Right cardiac atrium (tissue), 5 donors: Measurements from ENCODE around the gene SELE. TPM values are rescaled to one million over a fixed set of nuclear protein-coding genes. Genes with fewer than 3 reads are reported as not detected.
A peak's percentile ranks its signal among the peaks of the same experiment; 100 is the strongest.

ENCODE experiments used
- ATAC-seq, 2 donors: fragments of 200-7000 bp; cut with Tn5 transposase; one replicate each; pipeline versions ENCODE4 v1.8.0 to v1.9.1; 2020; ENCODE audit warnings: moderate library complexity in 2 of 2, mild to moderate bottlenecking in 1 of 2
- DNase-seq, 3 donors: peaks; one replicate each; pipeline ENCODE4 v3.0.0-alpha.2; 2020
- H3K27ac ChIP-seq: one replicate; pipeline ENCODE4 v1.5.1; 2013; ENCODE audit warnings: mild to moderate bottlenecking, low read length, control low read depth, moderate library complexity
- H3K27me3 ChIP-seq: one replicate; pipeline ENCODE4 v1.6.1; 2013; ENCODE audit not compliant: control insufficient read depth, insufficient read depth
- H3K4me1 ChIP-seq: one replicate; pipeline ENCODE4 v1.6.1; 2013; ENCODE audit warnings: low read length; ENCODE audit not compliant: control insufficient read depth, insufficient read depth
- H3K4me3 ChIP-seq: one replicate; pipeline ENCODE4 v1.5.1; 2013; ENCODE audit warnings: low read length, control low read depth
- H3K9me3 ChIP-seq: one replicate; pipeline ENCODE4 v1.6.1; 2013; ENCODE audit warnings: low read length; ENCODE audit not compliant: control insufficient read depth
- WGBS: extraction: QIAGEN DNeasy Blood & Tissue Kit; methylation state at CpG from one replicate; pipeline ENCODE4 v1.1.7; 2013; 5-methylcytosine and 5-hydroxymethylcytosine counted together
- intact Hi-C, 4 donors: fragments of 100-400 bp; cut with DNase I; formaldehyde crosslinking; loops; one replicate each; pipeline versions ENCODE4 v1.11.0 to v1.14.0; 2022 to 2023
- long read RNA-seq, 4 donors: library from polyadenylated mRNA; unstranded; transcript quantifications; one replicate each; pipeline ENCODE4 v2.0.0, GENCODE V29; 2020 to 2021
- polyA plus RNA-seq: library from polyadenylated mRNA; stranded (reverse); fragments of 200-250 nt; gene quantifications from one replicate; pipeline ENCODE4 v1.2.3, GENCODE V29; 2013
- total RNA-seq, 4 donors: library from RNA; stranded (reverse); fragmentation: NEBNext Ultra II Directional; extraction: Animal tissue kit (Norgen Biotek cat#: 25700); gene quantifications; one replicate each; pipeline ENCODE4 v1.2.1, GENCODE V29; 2021
- donor health status: healthy with polysubstance abuse.
- donor health status: DM: no; HTN: yes; CAD: no.
- donor health status: DM: no; HTN: no; CAD: no.
- donor health status: DM: no; HTN: yes; CAD: no; lungs with severe emphysema.
- donor health status: DM: yes; HTN: yes; CAD: no.

Gene SELE, protein sequence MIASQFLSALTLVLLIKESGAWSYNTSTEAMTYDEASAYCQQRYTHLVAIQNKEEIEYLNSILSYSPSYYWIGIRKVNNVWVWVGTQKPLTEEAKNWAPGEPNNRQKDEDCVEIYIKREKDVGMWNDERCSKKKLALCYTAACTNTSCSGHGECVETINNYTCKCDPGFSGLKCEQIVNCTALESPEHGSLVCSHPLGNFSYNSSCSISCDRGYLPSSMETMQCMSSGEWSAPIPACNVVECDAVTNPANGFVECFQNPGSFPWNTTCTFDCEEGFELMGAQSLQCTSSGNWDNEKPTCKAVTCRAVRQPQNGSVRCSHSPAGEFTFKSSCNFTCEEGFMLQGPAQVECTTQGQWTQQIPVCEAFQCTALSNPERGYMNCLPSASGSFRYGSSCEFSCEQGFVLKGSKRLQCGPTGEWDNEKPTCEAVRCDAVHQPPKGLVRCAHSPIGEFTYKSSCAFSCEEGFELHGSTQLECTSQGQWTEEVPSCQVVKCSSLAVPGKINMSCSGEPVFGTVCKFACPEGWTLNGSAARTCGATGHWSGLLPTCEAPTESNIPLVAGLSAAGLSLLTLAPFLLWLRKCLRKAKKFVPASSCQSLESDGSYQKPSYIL
- 1 to 10 TPM in 1 of 4 donors, under 1 TPM in 3; 0.31 to 3.2 (median 0.55) TPM for total RNA-seq
- 2.8 TPM for polyA plus RNA-seq
- long read RNA-seq, donor 1, partial matches to known transcripts = 1 of 1 reads
- long read RNA-seq, donor 1, other reads (novel, unspliced or antisense) = 0 of 1 reads
- long read RNA-seq, donor 2, partial matches to known transcripts = 0 of 1 reads
- long read RNA-seq, donor 2, other reads (novel, unspliced or antisense) = 0 of 1 reads
- long read RNA-seq, donor 3, transcript SELE-201 (14 exons, 3,857 nt) = major isoform, 10 of 12 reads
- long read RNA-seq, donor 3, partial matches to known transcripts = 2 of 12 reads
- long read RNA-seq, donor 3, other reads (novel, unspliced or antisense) = 0 of 12 reads
- long read RNA-seq, donor 4 = 0 reads

DNA sequence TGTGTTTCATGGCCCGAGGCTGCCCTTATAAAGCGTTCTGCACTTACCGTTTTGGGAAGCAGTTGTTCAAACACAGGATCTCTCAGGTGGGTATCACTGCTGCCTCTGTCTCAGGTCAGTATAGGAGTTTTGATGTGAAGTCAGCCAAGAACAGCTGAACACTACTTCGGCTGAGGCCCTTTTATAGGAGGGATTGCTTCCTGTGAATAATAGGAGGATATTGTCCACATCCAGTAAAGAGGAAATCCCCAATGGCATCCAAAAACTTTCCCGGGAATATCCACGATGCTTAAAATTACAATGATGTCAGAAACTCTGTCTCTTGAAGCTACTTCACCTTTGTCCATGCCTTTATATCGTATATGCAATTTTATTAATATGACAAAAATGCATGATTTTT, at the start of gene SELE:
Gene SELE, minus strand, starts transcription at position 156 of the 400 bp plus-strand sequence. CDS start 467 bp downstream, outside the sequence.
- intact Hi-C loops = no loop called here
- Histone ChIP-seq H3K27me3 (no peaks in the 10 kb centered on the region), H3K9me3 (no peaks in the 10 kb centered on the region), H3K4me3 (no peak within 1 kb of the TSS), H3K27ac (no peak within 1 kb of the TSS), H3K4me1 (no peaks in the 10 kb centered on the region)
- no peak for DNase-seq
- WGBS = 61% methylated on average over 7 of the region's 7 CpGs
- ATAC-seq = peak in 1 of 2 donors; percentile 36

GRCh38 chr1:169782596-169782995, 48.7 kb upstream of the SELE start:
- intact Hi-C loops = no loop called here
- no peak for DNase-seq
- ATAC-seq = no peak
- WGBS = 83% methylated on average over 3 of the region's 3 CpGs
- H3K4me3 ChIP-seq = no peak overlapping the region
- H3K4me1 ChIP-seq = no peaks in the 10 kb centered on the region
- no peak overlapping the region for H3K27ac ChIP-seq
- H3K9me3 ChIP-seq = peaks cover 2% of the 10 kb centered on the region
- no peaks in the 10 kb centered on the region for H3K27me3 ChIP-seq

GRCh38 chr1:169779970-169780369, 46.1 kb upstream of the SELE start:
- 47% methylated on average over 4 of the region's 4 CpGs for WGBS
- Histone ChIP-seq H3K27me3 (no peaks in the 10 kb centered on the region), H3K4me3 (no peak overlapping the region), H3K9me3 (no peaks in the 10 kb centered on the region), H3K27ac (no peak overlapping the region), H3K4me1 (no peaks in the 10 kb centered on the region)
- no peak for ATAC-seq
- DNase-seq = no peak
- intact Hi-C loops = no loop called here

GRCh38 chr1:169779150-169779549, 45.3 kb upstream of the SELE start:
- no peak overlapping the region for H3K4me3 ChIP-seq
- no peaks in the 10 kb centered on the region for H3K27me3 ChIP-seq
- H3K9me3 ChIP-seq = no peaks in the 10 kb centered on the region
- intact Hi-C loops = no loop called here
- H3K27ac ChIP-seq = no peak overlapping the region
- ATAC-seq (no peak), DNase-seq (no peak)
- no peaks in the 10 kb centered on the region for H3K4me1 ChIP-seq

DNA sequence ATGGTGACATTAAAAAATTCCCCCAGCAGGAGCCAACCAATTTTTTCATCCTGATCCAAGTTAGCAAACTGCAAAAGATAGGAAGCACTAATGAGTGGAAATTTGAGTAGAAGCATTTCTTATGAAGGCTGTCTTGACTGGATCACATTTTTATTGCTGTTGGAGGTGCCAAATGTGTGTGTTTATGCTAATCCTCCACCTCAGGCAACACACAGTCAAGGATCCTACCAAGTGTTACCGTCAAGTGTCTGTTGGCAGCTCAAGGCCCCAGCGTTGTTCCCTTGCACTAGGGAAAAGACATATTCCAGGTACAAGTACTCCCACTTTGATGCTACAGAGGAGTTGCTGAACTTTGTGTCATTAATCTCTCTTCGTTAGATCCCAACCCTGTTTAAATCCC, 42.6 kb upstream of the SELE start:
- Histone ChIP-seq H3K9me3 (no peaks in the 10 kb centered on the region), H3K4me3 (no peak overlapping the region), H3K27me3 (no peaks in the 10 kb centered on the region), H3K27ac (no peak overlapping the region), H3K4me1 (no peaks in the 10 kb centered on the region)
- DNase-seq (no peak), ATAC-seq (no peak)
- 76% methylated on average over 3 of the region's 3 CpGs for WGBS
- intact Hi-C loops = no loop called here

DNA sequence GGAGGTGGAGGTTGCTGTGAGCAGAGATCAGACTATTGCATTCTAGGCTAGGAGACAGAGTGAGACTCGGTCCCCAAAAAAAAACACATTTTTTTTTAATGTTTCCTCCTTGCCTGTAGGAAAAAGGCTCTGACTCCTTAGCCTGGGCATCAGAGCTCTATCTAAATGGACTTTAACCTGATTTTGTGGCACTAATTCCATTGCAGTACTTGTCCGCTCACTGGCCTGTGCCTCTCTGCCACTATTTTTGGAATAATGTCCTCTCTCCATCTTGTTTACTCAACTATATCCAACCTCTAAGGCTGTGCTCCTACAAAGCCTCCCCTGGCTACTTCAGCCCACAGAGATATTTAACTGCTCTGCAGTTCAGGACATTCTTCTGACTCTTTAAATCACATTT, 34.3 kb upstream of the SELE start:
- H3K9me3 ChIP-seq = no peaks in the 10 kb centered on the region
- WGBS = 86% methylated on average over 2 of the region's 2 CpGs
- H3K4me1 ChIP-seq = no peaks in the 10 kb centered on the region
- ATAC-seq = no peak
- no peak overlapping the region for H3K4me3 ChIP-seq
- intact Hi-C loops = no loop called here
- H3K27me3 ChIP-seq = no peaks in the 10 kb centered on the region
- DNase-seq = no peak
- no peak overlapping the region for H3K27ac ChIP-seq

DNA sequence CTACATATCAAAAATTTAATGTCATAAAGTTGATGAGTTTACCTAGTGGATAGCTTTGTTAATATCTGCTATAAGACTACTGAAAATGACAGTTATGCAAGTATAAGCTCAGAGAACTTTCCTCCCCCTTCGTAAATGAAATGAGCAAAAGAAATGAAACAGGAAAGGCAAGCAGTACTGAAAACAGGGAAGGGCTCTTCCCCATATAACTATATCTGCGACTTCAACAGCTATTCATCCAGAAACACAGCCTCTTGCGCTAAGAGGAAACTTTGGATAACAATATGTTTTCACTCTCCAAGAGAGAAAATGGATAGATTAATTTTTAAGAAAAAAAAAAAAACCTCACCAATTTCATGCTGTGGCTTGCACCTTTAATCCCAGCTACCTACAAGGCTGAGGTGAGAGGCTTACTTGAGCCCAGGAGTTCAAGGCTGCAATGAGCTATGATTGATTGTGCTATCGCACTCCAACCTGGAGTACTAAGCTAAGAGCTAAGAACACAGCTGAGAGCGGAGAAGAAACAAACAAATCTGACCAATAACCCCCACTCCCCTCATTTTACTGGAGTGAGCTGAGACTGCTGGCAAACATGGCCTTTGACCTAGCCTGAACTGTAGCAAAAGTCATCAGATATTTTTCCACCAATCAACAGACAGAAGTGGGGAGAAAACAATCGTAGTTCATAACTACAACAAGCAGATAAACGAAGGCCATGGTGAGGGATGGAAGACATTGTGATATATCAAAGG, 31.9 kb upstream of the SELE start:
- no peak for ATAC-seq
- H3K9me3 ChIP-seq = no peaks in the 10 kb centered on the region
- intact Hi-C loops = no loop called here
- 81% methylated on average over 7 of the region's 7 CpGs for WGBS
- no peak for DNase-seq
- no peak overlapping the region for H3K27ac ChIP-seq
- no peak overlapping the region for H3K4me3 ChIP-seq
- H3K4me1 ChIP-seq = no peaks in the 10 kb centered on the region
- no peaks in the 10 kb centered on the region for H3K27me3 ChIP-seq

DNA sequence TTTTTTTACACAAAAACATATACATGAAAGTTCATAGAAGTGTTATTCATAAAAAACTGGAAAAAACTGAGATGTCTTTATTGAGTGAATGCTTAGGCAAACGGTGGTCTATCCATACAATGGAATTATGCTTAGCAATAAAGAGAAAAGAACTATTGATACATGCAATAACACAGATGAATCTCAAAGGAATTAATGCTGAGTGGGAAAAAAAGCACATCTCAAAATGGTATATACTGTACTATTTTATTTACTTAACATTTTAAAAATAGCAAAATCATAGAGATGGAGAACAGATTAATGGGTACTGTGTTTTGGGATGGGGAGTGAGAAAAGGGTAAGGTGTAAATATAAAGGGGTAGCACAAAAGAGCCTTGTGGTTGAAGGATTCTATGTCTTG, 31.0 kb upstream of the SELE start:
- H3K27me3 ChIP-seq = no peaks in the 10 kb centered on the region
- no peak overlapping the region for H3K27ac ChIP-seq
- intact Hi-C loops = no loop called here
- no peak overlapping the region for H3K4me3 ChIP-seq
- DNase-seq (no peak), ATAC-seq (no peak)
- no peaks in the 10 kb centered on the region for H3K9me3 ChIP-seq
- H3K4me1 ChIP-seq = no peaks in the 10 kb centered on the region
- 61% methylated on average over 1 of the region's 1 CpG for WGBS

DNA sequence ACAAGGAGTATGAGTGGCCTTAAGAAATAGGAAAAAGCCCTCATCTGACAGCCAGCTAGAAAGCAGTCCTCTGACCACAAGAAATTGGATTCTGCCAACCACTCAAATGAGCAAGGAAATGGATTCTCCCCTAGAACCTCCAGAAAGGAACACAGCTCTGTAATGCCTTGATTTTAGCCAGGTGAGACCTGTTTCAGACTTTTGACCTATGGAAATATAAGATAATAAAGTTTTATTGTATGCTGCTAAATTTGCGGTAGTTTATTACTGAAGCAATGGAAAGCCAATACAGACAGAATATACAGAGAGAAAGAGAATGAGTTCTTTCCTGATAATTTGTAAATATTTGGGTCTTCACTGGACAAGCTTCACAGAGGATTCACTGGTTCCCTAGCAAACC, 28.8 kb upstream of the SELE start:
- intact Hi-C loops = no loop called here
- 97% methylated on average over 1 of the region's 1 CpG for WGBS
- no peak for ATAC-seq

DNA sequence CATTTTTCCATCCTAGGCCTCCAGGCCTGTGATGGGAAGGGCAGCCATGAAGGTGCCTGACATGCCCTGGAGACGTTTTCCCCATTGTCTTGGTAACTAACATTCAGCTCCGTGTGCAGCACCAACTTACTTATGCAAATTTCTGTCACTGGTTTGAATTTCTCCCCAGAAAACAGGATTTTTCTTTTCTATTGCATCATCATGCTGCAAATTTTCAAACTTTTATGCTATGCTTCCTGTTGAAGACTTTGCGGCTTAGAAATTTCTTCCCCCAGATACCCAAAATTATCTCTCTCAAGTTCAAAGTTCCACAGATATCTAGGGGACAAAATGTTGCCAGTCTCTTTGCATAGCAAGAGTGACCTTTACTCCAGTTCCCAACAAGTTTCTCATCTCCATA, 25.2 kb upstream of the SELE start:
- 85% methylated on average over 3 of the region's 3 CpGs for WGBS
- Histone ChIP-seq H3K27ac (no peak overlapping the region), H3K9me3 (no peaks in the 10 kb centered on the region), H3K27me3 (no peaks in the 10 kb centered on the region), H3K4me3 (no peak overlapping the region), H3K4me1 (no peaks in the 10 kb centered on the region)
- intact Hi-C loops = no loop called here
- DNase-seq (no peak), ATAC-seq (no peak)

More for the DNA sequence above, 28.8 kb upstream of the SELE start:
- H3K4me1 ChIP-seq = no peaks in the 10 kb centered on the region
- H3K27me3 ChIP-seq = no peaks in the 10 kb centered on the region
- H3K4me3 ChIP-seq = no peak overlapping the region
- no peaks in the 10 kb centered on the region for H3K9me3 ChIP-seq
- H3K27ac ChIP-seq = no peak overlapping the region
- DNase-seq = no peak
